ENCODE data around the gene ELMO1. TPM values are rescaled to one million over a fixed set of nuclear protein-coding genes. Genes with fewer than 3 reads are reported as not detected.

ELMO1 gene
- total RNA-seq, 4 donors from 2014 or later = 11.5 to 19.9 (median 17.4) TPM

GRCh38 chr7:37349979-37350590, 98.6 kb downstream of the ELMO1 start:
- 72 to 77% methylated on average over 8 of the region's 8 CpGs for WGBS, 2 donors
- no peak for TF ChIP-seq POLR2A (IDR thresholded peaks at IDR 0.05)
- TF ChIP-seq, protein P1, sequence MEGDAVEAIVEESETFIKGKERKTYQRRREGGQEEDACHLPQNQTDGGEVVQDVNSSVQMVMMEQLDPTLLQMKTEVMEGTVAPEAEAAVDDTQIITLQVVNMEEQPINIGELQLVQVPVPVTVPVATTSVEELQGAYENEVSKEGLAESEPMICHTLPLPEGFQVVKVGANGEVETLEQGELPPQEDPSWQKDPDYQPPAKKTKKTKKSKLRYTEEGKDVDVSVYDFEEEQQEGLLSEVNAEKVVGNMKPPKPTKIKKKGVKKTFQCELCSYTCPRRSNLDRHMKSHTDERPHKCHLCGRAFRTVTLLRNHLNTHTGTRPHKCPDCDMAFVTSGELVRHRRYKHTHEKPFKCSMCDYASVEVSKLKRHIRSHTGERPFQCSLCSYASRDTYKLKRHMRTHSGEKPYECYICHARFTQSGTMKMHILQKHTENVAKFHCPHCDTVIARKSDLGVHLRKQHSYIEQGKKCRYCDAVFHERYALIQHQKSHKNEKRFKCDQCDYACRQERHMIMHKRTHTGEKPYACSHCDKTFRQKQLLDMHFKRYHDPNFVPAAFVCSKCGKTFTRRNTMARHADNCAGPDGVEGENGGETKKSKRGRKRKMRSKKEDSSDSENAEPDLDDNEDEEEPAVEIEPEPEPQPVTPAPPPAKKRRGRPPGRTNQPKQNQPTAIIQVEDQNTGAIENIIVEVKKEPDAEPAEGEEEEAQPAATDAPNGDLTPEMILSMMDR (IDR thresholded peaks at IDR 0.05) = no peak
- intact Hi-C loops (cut with DNase I; ENCODE audit: low total_unique reads) = no loop called here

GRCh38 chr7:37348982-37349381, 99.7 kb downstream of the ELMO1 start:
- WGBS, 2 donors = 66 to 68% methylated on average over 4 of the region's 4 CpGs
- TF ChIP-seq, protein P1 (IDR thresholded peaks at IDR 0.05) = no peak
- no peak for TF ChIP-seq POLR2A (IDR thresholded peaks at IDR 0.05)
- DNase-seq (ENCODE audit: low spot score in 2 of 2) = no peak
- no peak overlapping the region for H3K4me3 ChIP-seq (ENCODE audit: low read depth, poor library complexity, severe bottlenecking)
- intact Hi-C loops (cut with DNase I; ENCODE audit: low total_unique reads) = no loop called here

More at GRCh38 chr7:37349979-37350590, 98.6 kb downstream of the ELMO1 start:
- no peak overlapping the region for H3K4me3 ChIP-seq (ENCODE audit: low read depth, poor library complexity, severe bottlenecking)
- no peak for DNase-seq (ENCODE audit: low spot score in 2 of 2)

GRCh38 chr7:37346761-37347160, 101.9 kb downstream of the ELMO1 start:
- H3K4me3 ChIP-seq (ENCODE audit: low read depth, poor library complexity, severe bottlenecking) = no peak overlapping the region
- intact Hi-C loops (cut with DNase I; ENCODE audit: low total_unique reads) = no loop called here
- WGBS, 2 donors = 46 to 51% methylated on average over 3 of the region's 3 CpGs
- DNase-seq (ENCODE audit: low spot score in 2 of 2) = no peak
- TF ChIP-seq, protein P1 (IDR thresholded peaks at IDR 0.05) = no peak
- no peak for TF ChIP-seq POLR2A (IDR thresholded peaks at IDR 0.05)

DNA sequence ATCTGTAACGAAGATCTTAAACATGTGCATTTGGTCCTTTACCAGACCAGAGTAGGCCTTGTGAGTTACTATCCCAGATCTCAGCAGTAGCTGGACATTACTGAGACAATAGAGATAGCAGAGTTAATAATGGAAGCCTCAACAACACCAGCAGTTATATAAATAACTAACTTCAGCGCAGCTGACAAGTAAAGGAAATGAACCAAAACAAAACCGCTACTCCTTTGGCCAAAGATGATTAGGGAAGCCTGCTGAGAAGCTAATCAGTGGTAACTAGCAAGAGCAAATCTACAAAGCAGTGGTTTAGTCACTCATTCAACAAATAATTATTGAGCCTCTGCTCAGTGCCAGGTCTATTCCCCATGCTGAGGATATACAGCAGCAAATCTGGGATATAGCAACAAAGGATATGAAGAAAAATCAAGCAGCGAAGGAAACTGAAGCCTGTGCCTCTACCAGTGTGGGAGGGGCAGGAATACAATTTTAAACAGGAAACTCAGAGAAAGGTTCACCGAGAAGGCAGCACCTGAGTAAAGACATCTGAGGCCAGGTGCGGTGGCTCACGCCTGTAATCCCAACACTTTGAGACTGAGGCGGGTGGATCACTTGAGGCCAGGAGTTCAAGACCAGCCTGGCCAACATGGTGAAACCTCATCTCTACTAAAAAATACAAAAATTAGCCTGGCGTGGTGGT, 103.6 kb downstream of the ELMO1 start:
- no peak for DNase-seq (ENCODE audit: low spot score in 2 of 2)
- 80 to 83% methylated on average over 8 to 9 of the region's 9 CpGs for WGBS, 2 donors
- no peak overlapping the region for H3K4me3 ChIP-seq (ENCODE audit: low read depth, poor library complexity, severe bottlenecking)
- TF ChIP-seq, protein P1 (IDR thresholded peaks at IDR 0.05) = no peak
- TF ChIP-seq POLR2A (IDR thresholded peaks at IDR 0.05) = no peak
- intact Hi-C loops (cut with DNase I; ENCODE audit: low total_unique reads) = no loop called here

GRCh38 chr7:37342688-37343471, 105.8 kb downstream of the ELMO1 start:
- no peak overlapping the region for H3K4me3 ChIP-seq (ENCODE audit: low read depth, poor library complexity, severe bottlenecking)
- intact Hi-C loops (cut with DNase I; ENCODE audit: low total_unique reads) = no loop called here
- TF ChIP-seq, protein P1 (IDR thresholded peaks at IDR 0.05) = no peak
- TF ChIP-seq POLR2A (IDR thresholded peaks at IDR 0.05) = no peak
- WGBS, 2 donors = 67 to 72% methylated on average over 16 of the region's 16 CpGs
- no peak for DNase-seq (ENCODE audit: low spot score in 2 of 2)

Data from lower leg skin (tissue), 4 donors.